Kidney (tissue), 14 donors: ENCODE measurements around the gene TTLL4. TPM values are rescaled to one million over a fixed set of nuclear protein-coding genes. Genes with fewer than 3 reads are reported as not detected.
A peak's percentile ranks its signal among the peaks of the same experiment; 100 is the strongest.
"Not testable (repeated sequence)": the region's sequence is repeated elsewhere in the genome, so short reads cannot be mapped to it uniquely, and the experiment has no call there.

ENCODE experiments used
- DNase-seq, 5 donors: peaks; one replicate each; pipeline ENCODE4 v3.0.0-alpha.2; 2013 to 2020
- FAIRE-seq: peaks from 2 replicates; lab custom pipeline; 2012; peaks lifted over from hg19 to GRCh38; lab: Jason Lieb, UNC
- H3K27ac ChIP-seq, 2 donors: one replicate each; pipeline ENCODE4 v1.7.0; 2013; ENCODE audit warnings: low read depth in 2 of 2, low read length in 2 of 2, inconsistent platforms in 1 of 2
- H3K27me3 ChIP-seq: one replicate; pipeline ENCODE4 v1.7.1; 2013; ENCODE audit warnings: low read length, inconsistent platforms; ENCODE audit not compliant: control insufficient read depth, insufficient read depth
- H3K36me3 ChIP-seq, 3 donors: one replicate each; pipeline versions ENCODE4 v1.7.0 to v1.7.1; 2013; ENCODE audit warnings: low read length in 3 of 3, control low read depth in 1 of 3, inconsistent platforms in 1 of 3; ENCODE audit not compliant: insufficient read depth in 3 of 3, control insufficient read depth in 2 of 3
- H3K4me1 ChIP-seq, 3 donors: one replicate each; pipeline versions ENCODE4 v1.7.0 to v1.7.1; 2013; ENCODE audit warnings: low read length in 3 of 3, inconsistent platforms in 1 of 3, low read depth in 1 of 3; ENCODE audit not compliant: control insufficient read depth in 2 of 3, insufficient read depth in 2 of 3
- H3K4me3 ChIP-seq, 3 donors: one replicate each; pipeline versions ENCODE4 v1.7.0 to v1.8.1; 2013; ENCODE audit warnings: low read length in 3 of 3, control low read depth in 1 of 3, inconsistent platforms in 1 of 3
- H3K9ac ChIP-seq, 3 donors: one replicate each; pipeline versions ENCODE4 v1.7.0 to v1.7.1; 2013; ENCODE audit warnings: low read length in 3 of 3, control low read depth in 1 of 3, inconsistent platforms in 1 of 3
- H3K9me3 ChIP-seq, 3 donors: one replicate each; pipeline versions ENCODE4 v1.7.0 to v1.7.1; 2013; ENCODE audit warnings: low read length in 3 of 3, control low read depth in 1 of 3, inconsistent platforms in 1 of 3; ENCODE audit not compliant: control insufficient read depth in 2 of 3, insufficient read depth in 1 of 3
- CTCF ChIP-seq: IDR thresholded peaks from 3 replicates; pipeline ENCODE4 v1.5.1; 2012; ENCODE audit warnings: mild to moderate bottlenecking, moderate library complexity, borderline replicate concordance; ENCODE audit not compliant: insufficient read depth; ENCODE audit errors: extremely low read depth
- intact Hi-C: fragments of 100-400 bp; cut with DNase I; formaldehyde crosslinking; loops from one replicate; pipeline ENCODE4 v1.11.1; 2022
- polyA plus RNA-seq: library from polyadenylated mRNA; stranded (reverse); fragments of 350-450 nt; fragmentation: Illumina TruSeq; extraction: RNeasy Lipid Tissue Mini Kit (QIAGEN cat#74804); gene quantifications from one replicate; pipeline ENCODE4 v1.2.3, GENCODE V29; 2014; ENCODE audit warnings: low read depth, low replicate concordance; ENCODE audit not compliant: insufficient read depth
- total RNA-seq: library from RNA; stranded (reverse); fragmentation: NEBNext Ultra II Directional; extraction: Animal tissue kit (Norgen Biotek cat#: 25700); gene quantifications from one replicate; pipeline ENCODE4 v1.2.1, GENCODE V29; 2021
- donor health status: control.
- donor health status: control.
- donor health status: control.
- donor health status: control.
- donor health status: control.
- donor health status: DM: yes; HTN: yes; CAD: no.
- donor health status: Normal renal cell carcinoma (clear cell type).

TTLL4 gene
- total and polyA plus RNA-seq, 2 donors from 2014 or later, result 7.6 to 30.7 TPM

- H3K9me3 ChIP-seq, result no peaks in the 10 kb centered on the region
- no peak for DNase-seq
- H3K4me3 ChIP-seq, result no peak overlapping the region
- intact Hi-C loops, result no loop called here
- no peaks in the 10 kb centered on the region for H3K4me1 ChIP-seq
- FAIRE-seq, result no peak
- peaks cover 2 to 23% (median 18%) of the 10 kb centered on the region in 3 donors for H3K36me3 ChIP-seq
- no peak overlapping the region for H3K9ac ChIP-seq
- H3K27ac ChIP-seq, result no peak overlapping the region
- no peak for TF ChIP-seq CTCF
- H3K27me3 ChIP-seq, result no peaks in the 10 kb centered on the region
Observed at GRCh38 chr2:218680061-218680460, 30.6 kb upstream of the TTLL4 start.

DNA sequence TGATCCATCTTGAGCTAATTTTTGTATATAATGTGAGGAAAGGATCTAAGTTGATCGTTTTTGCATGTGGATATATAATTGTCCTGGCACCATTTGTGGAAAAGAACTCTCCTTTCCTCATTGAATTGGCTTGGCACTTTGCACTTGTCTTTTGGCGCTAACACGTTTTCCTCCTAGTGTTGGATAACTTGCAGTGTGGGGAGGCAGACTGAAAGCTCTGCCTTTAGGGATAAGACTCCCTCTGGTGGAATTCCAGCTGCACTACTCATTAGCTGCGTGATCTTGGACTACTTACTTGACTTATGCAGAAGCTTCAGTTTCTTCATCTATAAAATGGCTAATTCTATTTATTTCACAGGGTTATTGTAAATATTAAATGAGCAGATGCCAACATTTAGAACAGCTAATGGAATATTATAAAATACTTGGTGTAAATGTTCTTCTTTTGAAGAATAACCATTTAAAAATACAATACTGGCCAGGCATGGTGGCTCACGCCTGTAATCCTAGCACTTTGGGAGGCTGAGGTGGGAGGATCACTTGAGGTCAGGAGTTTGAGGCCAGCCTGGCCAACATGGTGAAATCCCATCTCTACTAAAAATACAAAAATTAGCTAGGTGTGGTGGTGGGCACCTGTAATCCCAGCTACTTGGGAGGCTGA lies 23.1 kb upstream of the TTLL4 start:
- peak in 4 of 5 donors; percentile 49 to 86 (median 64) for DNase-seq
- H3K27me3 ChIP-seq, H3K9ac ChIP-seq, FAIRE-seq, H3K4me3 ChIP-seq, H3K4me1 ChIP-seq, H3K27ac ChIP-seq, H3K9me3 ChIP-seq, intact Hi-C loops: not testable (repeated sequence)
- H3K36me3 ChIP-seq, result peaks cover 7 to 42% (median 7%) of the 10 kb centered on the region in 3 donors
- TF ChIP-seq CTCF, result peak; percentile 64

- peaks cover 10 to 47% (median 24%) of the 10 kb centered on the region in 3 donors for H3K36me3 ChIP-seq
- H3K9ac ChIP-seq, result no peak overlapping the region
- H3K27ac ChIP-seq, result no peak overlapping the region
- TF ChIP-seq CTCF, result no peak
- no peak overlapping the region for H3K4me3 ChIP-seq
- no peaks in the 10 kb centered on the region for H3K4me1 ChIP-seq
- H3K9me3 ChIP-seq, result no peaks in the 10 kb centered on the region
- DNase-seq (no peak), FAIRE-seq (no peak)
- no peaks in the 10 kb centered on the region for H3K27me3 ChIP-seq
- intact Hi-C loops, result no loop called here
Observed at GRCh38 chr2:218691234-218691633, 19.4 kb upstream of the TTLL4 start.
